Ovary (tissue), 9 donors: ENCODE data around the gene SREBF1. TPM values are rescaled to one million over a fixed set of nuclear protein-coding genes. Genes with fewer than 3 reads are reported as not detected.

Experiments used
- DNase-seq, 5 donors: peaks; one replicate each; pipeline ENCODE4 v3.0.0-alpha.2; 2019 to 2020
- H3K27ac ChIP-seq, 2 donors: fragments of 200-600 bp; one replicate each; pipeline versions ENCODE4 v1.5.1 to v1.8.0; 2019 to 2022
- H3K27me3 ChIP-seq: fragments of 200-600 bp; one replicate; pipeline ENCODE4 v1.8.0; 2022
- H3K36me3 ChIP-seq: fragments of 200-600 bp; sonication (generic); one replicate; pipeline ENCODE4 v1.5.1; 2019
- H3K4me1 ChIP-seq: one replicate; pipeline ENCODE4 v1.8.1; 2013; ENCODE audit warnings: mild to moderate bottlenecking, moderate library complexity; ENCODE audit not compliant: insufficient read depth
- H3K4me3 ChIP-seq: fragments of 200-600 bp; sonication (generic); one replicate; pipeline ENCODE4 v1.5.1; 2017
- H3K9me3 ChIP-seq, 2 donors: fragments of 200-600 bp in 1 of 2; sonication (generic) in 1 of 2; one replicate each; pipeline versions ENCODE4 v1.5.1 to v1.8.1; 2013 to 2019; ENCODE audit warnings: mild to moderate bottlenecking in 1 of 2, moderate library complexity in 1 of 2
- EP300 ChIP-seq: sonication (generic); formaldehyde crosslinking; IDR thresholded peaks from one replicate; pipeline ENCODE4 v1.6.1; 2017; ENCODE audit warnings: antibody characterized with exemption
- POLR2A ChIP-seq: fragments of 450-650 bp; IDR thresholded peaks from one replicate; pipeline ENCODE4 v1.6.1; 2017; ENCODE audit warnings: antibody characterized with exemption, mild to moderate bottlenecking, moderate library complexity
- WGBS, 3 donors: extraction: QIAGEN DNeasy Blood & Tissue Kit in 1 of 3; methylation state at CpG; one replicate each; pipeline versions ENCODE4 v1.1.5 to v1.1.7; 2013 to 2017; 5-methylcytosine and 5-hydroxymethylcytosine counted together
- intact Hi-C, 4 donors: fragments of 100-400 bp; cut with DNase I; formaldehyde crosslinking; loops; one replicate each; pipeline versions ENCODE4 v1.11.0 to v1.15.1; 2022 to 2023
- polyA plus RNA-seq, 2 donors: library from polyadenylated mRNA; stranded (reverse); fragments of 200-250 nt in 1 of 2; fragments of 350-450 nt in 1 of 2; fragmentation: Illumina TruSeq in 1 of 2; extraction: RNeasy Lipid Tissue Mini Kit (QIAGEN cat#74804) in 1 of 2; gene quantifications; one replicate each; pipeline ENCODE4 v1.2.3, GENCODE V29; 2013 to 2014
- total RNA-seq, 7 donors: library from RNA; depleted of rRNA in 2 of 7; stranded (reverse); fragments of >200 nt in 2 of 7; fragmentation: NEBNext Ultra II Directional in 3 of 7; extraction: Animal tissue kit (Norgen Biotek cat#: 25700) in 3 of 7; gene quantifications; one replicate each; pipeline versions ENCODE4 v1.1.0 to v1.2.4, GENCODE V29; 2016 to 2023
- TF ChIP-seq, protein P1 (sequence below), 3 donors: fragments of 450-650 bp in 2 of 3; fragments of 200-600 bp in 1 of 3; IDR thresholded peaks; one replicate each; pipeline versions ENCODE4 v1.5.1 to v1.8.0; 2016 to 2022; ENCODE audit warnings: antibody characterized with exemption in 3 of 3, mild to moderate bottlenecking in 1 of 3
- donor health status: DM: no; HTN: no; CAD: no; lungs with moderate emphysema.
- donor health status: DM: no; HTN: no; CAD: no.
- donor health status: Bipolar disorder and iron deficiency.
- donor health status: DM: yes; HTN: yes; CAD: no.
- donor health status: DM: no; HTN: no; CAD: no.
- donor health status: DM: yes; HTN: yes; CAD: no.

Gene SREBF1
- total and polyA plus RNA-seq, 9 donors = 24.3 to 190 (median 88.2) TPM

DNA sequence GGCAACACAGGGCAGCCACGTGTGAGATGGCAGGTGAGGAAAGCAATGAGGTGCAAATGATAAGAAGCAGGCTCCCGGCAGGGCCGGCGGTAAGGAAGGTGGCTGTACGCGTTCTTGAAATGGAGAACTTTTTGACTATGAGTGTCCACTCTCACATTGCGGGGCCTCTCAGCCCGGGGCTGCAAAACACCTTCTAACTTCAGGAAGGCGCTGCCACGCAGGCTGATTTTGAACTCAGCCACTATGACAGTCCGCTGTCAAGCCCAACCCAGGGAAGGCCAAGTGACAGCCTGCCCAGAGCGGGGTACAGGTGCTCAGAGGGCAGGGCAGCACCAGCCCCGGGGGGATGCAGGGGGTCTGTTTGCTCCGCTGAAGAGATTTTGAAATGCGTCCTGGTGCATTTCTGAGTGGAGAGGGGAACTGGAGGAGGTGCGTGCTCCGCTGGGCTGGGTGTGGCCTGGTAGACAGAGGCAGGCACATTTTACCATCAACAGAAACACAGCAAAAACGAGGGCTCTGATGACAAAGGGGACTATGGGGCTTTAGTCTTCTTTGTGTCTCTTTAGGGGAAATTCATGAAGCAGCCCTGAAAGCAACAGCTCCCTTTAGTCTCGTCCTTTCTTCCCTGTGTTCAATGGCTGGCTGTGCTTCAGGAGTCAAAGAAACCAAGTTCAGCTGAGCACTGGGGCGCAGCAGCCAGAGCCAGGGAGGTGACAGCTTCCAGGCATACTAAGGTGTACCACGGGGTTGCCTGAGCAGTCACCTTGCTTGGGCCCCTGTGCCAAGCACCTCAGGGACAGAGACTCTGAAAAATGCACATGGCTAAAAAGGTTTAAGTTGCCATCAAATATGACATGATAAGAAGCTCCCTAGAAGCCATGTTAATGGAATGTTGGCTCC, 14.6 kb upstream of the SREBF1 start:
- no peaks in the 10 kb centered on the region for H3K36me3 ChIP-seq
- no peaks in the 10 kb centered on the region for H3K27me3 ChIP-seq
- intact Hi-C loops = no loop called here
- peak overlapping the region in 1 of 2 donors; percentile 90 for H3K27ac ChIP-seq
- 88 to 94% (median 91%) methylated on average over 21 of the region's 21 CpGs for WGBS, 3 donors
- H3K4me1 ChIP-seq = peaks cover 26% of the 10 kb centered on the region
- H3K9me3 ChIP-seq = no peaks in the 10 kb centered on the region
- no peak for DNase-seq
- TF ChIP-seq, protein P1, sequence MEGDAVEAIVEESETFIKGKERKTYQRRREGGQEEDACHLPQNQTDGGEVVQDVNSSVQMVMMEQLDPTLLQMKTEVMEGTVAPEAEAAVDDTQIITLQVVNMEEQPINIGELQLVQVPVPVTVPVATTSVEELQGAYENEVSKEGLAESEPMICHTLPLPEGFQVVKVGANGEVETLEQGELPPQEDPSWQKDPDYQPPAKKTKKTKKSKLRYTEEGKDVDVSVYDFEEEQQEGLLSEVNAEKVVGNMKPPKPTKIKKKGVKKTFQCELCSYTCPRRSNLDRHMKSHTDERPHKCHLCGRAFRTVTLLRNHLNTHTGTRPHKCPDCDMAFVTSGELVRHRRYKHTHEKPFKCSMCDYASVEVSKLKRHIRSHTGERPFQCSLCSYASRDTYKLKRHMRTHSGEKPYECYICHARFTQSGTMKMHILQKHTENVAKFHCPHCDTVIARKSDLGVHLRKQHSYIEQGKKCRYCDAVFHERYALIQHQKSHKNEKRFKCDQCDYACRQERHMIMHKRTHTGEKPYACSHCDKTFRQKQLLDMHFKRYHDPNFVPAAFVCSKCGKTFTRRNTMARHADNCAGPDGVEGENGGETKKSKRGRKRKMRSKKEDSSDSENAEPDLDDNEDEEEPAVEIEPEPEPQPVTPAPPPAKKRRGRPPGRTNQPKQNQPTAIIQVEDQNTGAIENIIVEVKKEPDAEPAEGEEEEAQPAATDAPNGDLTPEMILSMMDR (IDR thresholded peaks at IDR 0.05) = no peak
- TF ChIP-seq EP300 = no peak
- TF ChIP-seq POLR2A = no peak
- no peak overlapping the region for H3K4me3 ChIP-seq

DNA sequence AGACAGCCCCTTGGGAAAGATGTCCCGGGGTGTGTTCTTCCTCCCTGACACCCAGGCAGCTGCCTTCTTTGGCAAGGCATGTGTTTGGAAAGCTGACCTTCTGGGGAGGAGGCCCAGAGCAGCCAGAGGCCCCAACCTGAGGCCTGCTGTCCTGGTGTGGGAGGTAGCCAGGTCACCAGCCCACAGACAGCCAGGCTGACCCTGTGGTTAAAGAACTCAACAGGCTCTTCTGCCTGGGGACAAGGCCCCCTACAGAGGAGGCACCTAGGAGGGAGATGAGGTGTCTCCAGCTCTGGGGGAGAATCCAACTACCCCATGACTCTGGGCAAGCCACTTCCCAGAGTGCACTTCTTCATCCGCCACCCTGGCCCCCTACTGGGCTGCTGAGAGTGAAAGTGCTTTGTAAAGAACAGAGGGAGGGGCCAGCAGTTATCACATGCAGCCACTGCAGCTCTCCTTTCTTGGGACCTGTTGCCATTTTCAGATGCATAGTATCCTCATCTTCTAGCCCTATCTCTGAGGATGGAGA, 13.1 kb upstream of the SREBF1 start:
- Histone ChIP-seq H3K36me3 (no peaks in the 10 kb centered on the region), H3K9me3 (no peaks in the 10 kb centered on the region), H3K4me1 (peaks cover 22% of the 10 kb centered on the region), H3K27me3 (no peaks in the 10 kb centered on the region), H3K27ac (peak overlapping the region; percentile 53 to 90), H3K4me3 (no peak overlapping the region)
- intact Hi-C loops = no loop called here
- WGBS, 3 donors = 48 to 51% (median 48%) methylated on average over 2 of the region's 2 CpGs
- TF ChIP-seq EP300 (no peak), POLR2A (peak; percentile 19)
- TF ChIP-seq, protein P1 (IDR thresholded peaks at IDR 0.05) = peak in 2 of 3 donors; percentile 43 to 52
- peak; percentile 64 to 79 (median 75) for DNase-seq

DNA sequence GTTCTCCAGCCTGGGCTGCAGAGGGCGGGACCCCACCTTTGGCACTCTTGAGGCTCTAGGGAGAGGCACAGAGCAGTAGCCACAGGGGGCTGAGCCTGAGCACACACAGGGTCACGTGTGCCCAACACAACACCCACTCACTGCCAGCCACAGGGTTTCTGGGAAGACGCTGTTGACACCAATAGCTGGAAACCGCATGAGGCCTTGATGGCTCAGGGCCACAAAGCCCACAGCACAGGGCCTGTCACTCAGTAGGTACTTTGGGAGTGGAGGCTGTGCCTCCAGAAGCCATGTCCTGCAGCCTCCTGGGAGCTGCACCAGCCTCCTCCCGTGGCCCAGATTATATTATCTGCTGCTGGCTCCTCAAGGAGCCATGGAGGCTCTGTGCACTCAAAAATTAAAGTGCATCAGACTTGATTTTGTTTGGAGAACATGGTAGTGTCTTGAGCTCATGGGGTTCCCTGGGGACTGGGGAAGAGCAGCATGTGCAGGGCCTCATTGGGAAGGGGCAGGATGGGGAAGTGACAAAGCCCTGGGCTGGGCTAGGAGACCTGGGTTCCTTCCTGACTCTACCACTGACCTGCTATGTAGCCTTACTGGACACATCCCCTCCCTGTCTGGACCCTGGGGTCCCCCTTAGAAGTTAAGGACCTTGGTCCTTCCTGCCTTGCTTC, 12.5 kb upstream of the SREBF1 start:
- TF ChIP-seq, protein P1 (IDR thresholded peaks at IDR 0.05) = no peak
- peak; percentile 73 for TF ChIP-seq EP300
- 13 to 20% (median 15%) methylated on average over 5 of the region's 5 CpGs for WGBS, 3 donors
- Histone ChIP-seq H3K36me3 (no peaks in the 10 kb centered on the region), H3K9me3 (no peaks in the 10 kb centered on the region), H3K4me3 (no peak overlapping the region), H3K4me1 (peaks cover 22% of the 10 kb centered on the region), H3K27ac (peak overlapping the region; percentile 53 to 90), H3K27me3 (no peaks in the 10 kb centered on the region)
- DNase-seq = peak; percentile 70 to 77 (median 74)
- intact Hi-C loops = no loop called here

DNA sequence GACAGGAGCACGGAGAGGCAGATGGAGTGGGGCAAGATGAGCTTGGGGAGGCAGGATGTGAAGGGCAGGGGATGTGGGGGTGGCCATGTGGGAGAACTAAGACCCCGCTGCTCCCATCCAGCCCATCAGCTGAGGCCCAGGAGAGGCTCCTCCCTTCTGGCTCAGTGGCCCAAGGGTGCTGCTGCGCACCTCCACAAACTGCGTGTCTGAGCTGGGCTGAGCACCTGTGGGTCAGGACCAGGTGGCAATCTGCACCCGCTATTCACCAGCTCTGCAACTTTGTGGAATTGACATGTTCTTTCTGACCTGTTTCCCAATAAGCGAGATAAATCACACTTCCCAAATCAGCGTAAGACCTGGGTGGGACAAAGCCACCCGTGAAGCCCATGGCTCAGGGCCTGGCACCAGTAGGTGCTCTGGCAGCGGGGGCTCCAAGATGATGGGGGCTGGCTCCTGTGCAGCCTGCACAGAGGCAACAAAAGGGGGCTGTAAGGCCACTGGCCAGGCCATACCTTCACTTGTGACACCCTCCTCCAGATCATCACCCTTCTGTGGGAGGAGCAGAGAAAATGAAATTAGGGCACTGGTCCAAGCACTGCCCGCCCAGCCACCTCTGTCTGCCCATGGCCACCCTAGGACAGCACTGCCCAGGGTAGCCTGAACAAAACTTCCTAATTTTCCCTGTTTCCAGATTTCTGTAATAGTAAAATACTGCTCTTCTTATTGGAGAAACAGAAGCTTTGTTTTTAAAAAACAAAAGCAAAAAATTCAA, 11.7 kb upstream of the SREBF1 start:
- no peaks in the 10 kb centered on the region for H3K36me3 ChIP-seq
- TF ChIP-seq, protein P1 (IDR thresholded peaks at IDR 0.05) = no peak
- no peak for TF ChIP-seq EP300
- TF ChIP-seq POLR2A = no peak
- WGBS, 3 donors = 68 to 82% (median 70%) methylated on average over 9 to 10 of the region's 10 CpGs
- H3K27ac ChIP-seq = peak overlapping the region; percentile 53 to 90
- no peaks in the 10 kb centered on the region for H3K9me3 ChIP-seq
- H3K4me3 ChIP-seq = no peak overlapping the region
- peak in 4 of 5 donors; percentile 20 to 44 (median 40) for DNase-seq
- intact Hi-C loops = no loop called here
- H3K27me3 ChIP-seq = no peaks in the 10 kb centered on the region
- peaks cover 22% of the 10 kb centered on the region for H3K4me1 ChIP-seq
